Measurements from ENCODE around the gene DCUN1D2.

DCUN1D2 gene

GRCh38 chr13:113422807-113423519 is 67.5 kb downstream of the DCUN1D2 start:
- no peak for DNase-seq (ENCODE audit: low spot score)

GRCh38 chr13:113421673-113422270 is 68.7 kb downstream of the DCUN1D2 start:
- DNase-seq (ENCODE audit: low spot score): no peak

GRCh38 chr13:113420833-113421600 is 69.5 kb downstream of the DCUN1D2 start:
- peak; percentile 48 for DNase-seq (ENCODE audit: low spot score)

- DNase-seq (ENCODE audit: low spot score): no peak
Measured at GRCh38 chr13:113420232-113420631, 70.3 kb downstream of the DCUN1D2 start.

- no peak for DNase-seq (ENCODE audit: low spot score)
Measured at GRCh38 chr13:113419531-113420193, 70.8 kb downstream of the DCUN1D2 start.

- no peak for DNase-seq (ENCODE audit: low spot score)
Measured at GRCh38 chr13:113418722-113419049, 71.8 kb downstream of the DCUN1D2 start.

GRCh38 chr13:113417836-113418721 is 72.4 kb downstream of the DCUN1D2 start:
- DNase-seq (ENCODE audit: low spot score): no peak

- peak; percentile 55 for DNase-seq (ENCODE audit: low spot score)
Measured at GRCh38 chr13:113417008-113417751, 73.3 kb downstream of the DCUN1D2 start.

- DNase-seq (ENCODE audit: low spot score): no peak
Measured at GRCh38 chr13:113415825-113416224, 74.7 kb downstream of the DCUN1D2 start.

- DNase-seq (ENCODE audit: low spot score): no peak
Measured at GRCh38 chr13:113415032-113415431, 75.5 kb downstream of the DCUN1D2 start.

- DNase-seq (ENCODE audit: low spot score): no peak
Measured at GRCh38 chr13:113414335-113414734, 76.2 kb downstream of the DCUN1D2 start.

- no peak for DNase-seq (ENCODE audit: low spot score)
Measured at GRCh38 chr13:113413898-113414282, 76.6 kb downstream of the DCUN1D2 start.

- no peak for DNase-seq (ENCODE audit: low spot score)
Measured at GRCh38 chr13:113413178-113413897, 77.2 kb downstream of the DCUN1D2 start.

- DNase-seq (ENCODE audit: low spot score): no peak
Measured at GRCh38 chr13:113412440-113412839, 78.1 kb downstream of the DCUN1D2 start.

- DNase-seq (ENCODE audit: low spot score): no peak
Measured at GRCh38 chr13:113411216-113412023, 79.1 kb downstream of the DCUN1D2 start.

- DNase-seq (ENCODE audit: low spot score): no peak
Measured at GRCh38 chr13:113410472-113411201, 79.9 kb downstream of the DCUN1D2 start.

GRCh38 chr13:113408562-113408961 is 81.9 kb downstream of the DCUN1D2 start:
- no peak for DNase-seq (ENCODE audit: low spot score)

- DNase-seq (ENCODE audit: low spot score): no peak
Measured at GRCh38 chr13:113407531-113408393, 82.7 kb downstream of the DCUN1D2 start.

Measured in NAMALWA (cell line).